ENCODE measurements around the gene MRPL9. TPM values are rescaled to one million over a fixed set of nuclear protein-coding genes. Genes with fewer than 3 reads are reported as not detected.

The MRPL9 gene
- total RNA-seq, 1 donor from 2014 or later: 58.5 TPM

- no peak overlapping the region for H3K4me2 ChIP-seq (ENCODE audit: low read length)
- Mint-ChIP-seq H3K4me1 (ENCODE audit: low read depth, unreplicated experiment) (peaks cover 23% of the 10 kb centered on the region), H3K27me3 (ENCODE audit: low read depth, unreplicated experiment) (peaks cover 72% of the 10 kb centered on the region), H3K4me3 (ENCODE audit: unreplicated experiment) (no peak overlapping the region), H3K27ac (ENCODE audit: unreplicated experiment) (no peak overlapping the region), H3K9me3 (ENCODE audit: unreplicated experiment) (peaks cover 2% of the 10 kb centered on the region), H3K36me3 (ENCODE audit: low read depth, unreplicated experiment) (peaks cover 3% of the 10 kb centered on the region)
- peak; percentile 5 for TF ChIP-seq EZH2 (IDR thresholded peaks at IDR 0.05; ENCODE audit: insufficient read depth, low read length)
- no peak for TF ChIP-seq CTCF (IDR thresholded peaks at IDR 0.05; ENCODE audit: insufficient read depth, low read depth, low read length)
- H3K27ac ChIP-seq (ENCODE audit: low read depth, low read length): no peak overlapping the region
- no peak for DNase-seq (ENCODE audit: low read depth)
- H4K20me1 ChIP-seq (ENCODE audit: insufficient read depth, low read length): no peaks in the 10 kb centered on the region
- no peak overlapping the region for H3K9ac ChIP-seq (ENCODE audit: low read length)
- peaks cover 80% of the 10 kb centered on the region for H3K27me3 ChIP-seq (ENCODE audit: insufficient read depth, low read length)
- no peaks in the 10 kb centered on the region for H3K9me3 ChIP-seq (ENCODE audit: insufficient read depth, low read depth, low read length)
- no peaks in the 10 kb centered on the region for H3K36me3 ChIP-seq (ENCODE audit: insufficient read depth, low read length)
- no peak overlapping the region for H3K4me3 ChIP-seq (ENCODE audit: insufficient read depth, low read depth, low read length)
- H3K4me1 ChIP-seq (ENCODE audit: insufficient read depth, low read length): peaks cover 8% of the 10 kb centered on the region
- no peak overlapping the region for H2AFZ ChIP-seq (ENCODE audit: low read depth, low read length)
- no peaks in the 10 kb centered on the region for H3K79me2 ChIP-seq (ENCODE audit: insufficient read depth, low read length)
- FAIRE-seq: no peak
Observed at GRCh38 chr1:151718011-151718431, 45.3 kb downstream of the MRPL9 start.

GRCh38 chr1:151716771-151717631 is 46.3 kb downstream of the MRPL9 start, which contains the start of gene CELF3:
TSS of gene CELF3 (minus strand) at chr1:151716803. CDS start at chr1:151716020, 783 bp downstream.
- H3K79me2 ChIP-seq (ENCODE audit: insufficient read depth, low read length): no peaks in the 10 kb centered on the region
- Mint-ChIP-seq H3K4me3 (ENCODE audit: unreplicated experiment) (peak within 1 kb of the TSS; percentile 61), H3K27ac (ENCODE audit: unreplicated experiment) (peak within 1 kb of the TSS; percentile 47), H3K27me3 (ENCODE audit: low read depth, unreplicated experiment) (peaks cover 70% of the 10 kb centered on the region), H3K9me3 (ENCODE audit: unreplicated experiment) (peaks cover 2% of the 10 kb centered on the region), H3K36me3 (ENCODE audit: low read depth, unreplicated experiment) (peaks cover 3% of the 10 kb centered on the region), H3K4me1 (ENCODE audit: low read depth, unreplicated experiment) (peaks cover 22% of the 10 kb centered on the region)
- DNase-seq (ENCODE audit: low read depth): peak; percentile 6
- H4K20me1 ChIP-seq (ENCODE audit: insufficient read depth, low read length): no peaks in the 10 kb centered on the region
- no peak for FAIRE-seq
- peaks cover 8% of the 10 kb centered on the region for H3K4me1 ChIP-seq (ENCODE audit: insufficient read depth, low read length)
- TF ChIP-seq EZH2 (IDR thresholded peaks at IDR 0.05; ENCODE audit: insufficient read depth, low read length): no peak
- TF ChIP-seq CTCF (IDR thresholded peaks at IDR 0.05; ENCODE audit: insufficient read depth, low read depth, low read length): no peak
- no peaks in the 10 kb centered on the region for H3K36me3 ChIP-seq (ENCODE audit: insufficient read depth, low read length)
- H3K27me3 ChIP-seq (ENCODE audit: insufficient read depth, low read length): peaks cover 75% of the 10 kb centered on the region
- H3K9me3 ChIP-seq (ENCODE audit: insufficient read depth, low read depth, low read length): no peaks in the 10 kb centered on the region
- no peak within 1 kb of the TSS for H3K4me3 ChIP-seq (ENCODE audit: insufficient read depth, low read depth, low read length)
- peak within 1 kb of the TSS; percentile 74 for H3K4me2 ChIP-seq (ENCODE audit: low read length)
- H3K9ac ChIP-seq (ENCODE audit: low read length): no peak within 1 kb of the TSS
- no peak within 1 kb of the TSS for H3K27ac ChIP-seq (ENCODE audit: low read depth, low read length)
- no peak within 1 kb of the TSS for H2AFZ ChIP-seq (ENCODE audit: low read depth, low read length)

GRCh38 chr1:151716405-151716762 is 46.9 kb downstream of the MRPL9 start:
- H2AFZ ChIP-seq (ENCODE audit: low read depth, low read length): no peak overlapping the region
- H3K27me3 Mint-ChIP-seq (ENCODE audit: low read depth, unreplicated experiment): peaks cover 66% of the 10 kb centered on the region
- peaks cover 72% of the 10 kb centered on the region for H3K27me3 ChIP-seq (ENCODE audit: insufficient read depth, low read length)

More at GRCh38 chr1:151716405-151716762, 46.9 kb downstream of the MRPL9 start:
- DNase-seq (ENCODE audit: low read depth): no peak
- FAIRE-seq: no peak
- no peak overlapping the region for H3K4me3 ChIP-seq (ENCODE audit: insufficient read depth, low read depth, low read length)
- Mint-ChIP-seq H3K36me3 (ENCODE audit: low read depth, unreplicated experiment) (peaks cover 3% of the 10 kb centered on the region), H3K27ac (ENCODE audit: unreplicated experiment) (no peak overlapping the region), H3K4me1 (ENCODE audit: low read depth, unreplicated experiment) (peaks cover 20% of the 10 kb centered on the region), H3K9me3 (ENCODE audit: unreplicated experiment) (peaks cover 2% of the 10 kb centered on the region), H3K4me3 (ENCODE audit: unreplicated experiment) (no peak overlapping the region)
- TF ChIP-seq EZH2 (IDR thresholded peaks at IDR 0.05; ENCODE audit: insufficient read depth, low read length) (no peak), CTCF (IDR thresholded peaks at IDR 0.05; ENCODE audit: insufficient read depth, low read depth, low read length) (no peak)
- peaks cover 3% of the 10 kb centered on the region for H3K4me1 ChIP-seq (ENCODE audit: insufficient read depth, low read length)
- no peaks in the 10 kb centered on the region for H4K20me1 ChIP-seq (ENCODE audit: insufficient read depth, low read length)
- H3K79me2 ChIP-seq (ENCODE audit: insufficient read depth, low read length): no peaks in the 10 kb centered on the region
- no peak overlapping the region for H3K9ac ChIP-seq (ENCODE audit: low read length)
- no peaks in the 10 kb centered on the region for H3K9me3 ChIP-seq (ENCODE audit: insufficient read depth, low read depth, low read length)
- no peak overlapping the region for H3K27ac ChIP-seq (ENCODE audit: low read depth, low read length)
- no peaks in the 10 kb centered on the region for H3K36me3 ChIP-seq (ENCODE audit: insufficient read depth, low read length)
- no peak overlapping the region for H3K4me2 ChIP-seq (ENCODE audit: low read length)

All from astrocyte (in vitro differentiated cells and primary cell).